ENCODE results near the gene COMMD4. TPM values are rescaled to one million over a fixed set of nuclear protein-coding genes. Genes with fewer than 3 reads are reported as not detected.
"Not testable (repeated sequence)": the region's sequence is repeated elsewhere in the genome, so short reads cannot be mapped to it uniquely, and the experiment has no call there.

The COMMD4 gene
- total RNA-seq, 2 donors from 2014 or later: 31.9 to 35.5 TPM

DNA sequence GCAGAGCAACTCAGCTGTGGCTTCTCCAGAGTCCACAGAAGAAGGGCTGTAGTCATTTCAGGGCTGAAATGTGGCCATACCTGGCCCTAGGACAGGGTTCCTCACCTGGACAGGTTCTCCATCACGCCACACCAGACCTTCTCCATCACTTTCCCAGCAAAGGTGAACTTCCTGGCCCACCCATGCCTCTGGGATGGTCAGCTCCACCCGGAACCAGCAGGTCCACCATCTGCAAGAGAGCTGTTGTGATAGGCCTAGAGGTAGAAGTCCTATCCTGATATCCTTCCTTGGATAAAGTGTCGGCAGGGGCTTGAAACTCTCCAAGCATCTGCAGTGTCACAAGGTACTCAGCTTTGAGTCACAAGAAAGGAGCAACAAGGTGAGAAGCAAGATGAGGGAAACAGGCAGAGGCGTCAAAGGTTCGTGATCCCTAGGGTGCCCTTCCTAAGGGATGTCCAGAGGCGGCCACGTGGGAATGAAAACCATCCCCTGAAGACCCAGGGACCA is 31.6 kb downstream of the COMMD4 start:
- ATAC-seq (no peak), DNase-seq (no peak)
- intact Hi-C loops (cut with DNase I): no loop called here

GRCh38 chr15:75367913-75368688 is 32.2 kb downstream of the COMMD4 start, which contains the start of gene MAN2C1:
Gene MAN2C1, minus strand, starts transcription at chr15:75368607. Its CDS starts 24 bp downstream, at chr15:75368583.
- intact Hi-C loops (cut with DNase I): no loop called here
- DNase-seq (peak; percentile 97), ATAC-seq (peak; percentile 97 to 98)

GRCh38 chr15:75368689-75369239 is 32.9 kb downstream of the COMMD4 start:
- ATAC-seq: peak; percentile 3 to 4

DNA sequence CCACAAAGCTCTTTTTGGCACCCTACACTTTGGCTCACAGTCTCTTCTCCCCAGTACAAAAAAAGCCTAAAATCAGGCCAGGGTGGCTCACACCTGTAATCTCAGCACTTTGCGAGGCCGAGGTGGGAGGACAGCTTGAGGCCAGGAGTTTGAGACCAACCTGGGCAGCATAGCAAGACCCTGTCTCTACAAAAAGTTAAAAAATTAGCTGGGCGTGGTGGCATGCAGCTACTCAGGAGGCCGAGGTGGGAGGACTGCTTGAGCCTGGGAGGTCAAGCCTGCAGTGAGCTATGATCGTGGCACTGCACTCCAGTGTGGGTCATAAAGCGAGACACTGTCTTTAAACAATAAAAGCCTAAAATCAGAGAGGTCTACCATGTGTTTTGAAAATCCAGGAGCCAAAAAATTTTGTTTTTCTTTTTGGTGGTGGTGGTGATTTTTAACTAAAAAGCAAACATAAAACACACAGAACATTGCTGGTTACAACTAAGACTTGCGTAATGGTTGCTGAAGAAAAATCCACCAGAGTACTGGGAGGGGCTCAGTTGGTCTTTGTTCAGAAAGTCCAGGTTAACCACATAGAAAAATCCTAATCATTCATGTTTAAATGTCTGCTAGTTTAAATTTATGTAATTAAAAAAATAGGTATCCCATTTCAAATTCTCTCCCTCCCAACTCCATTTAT is 34.2 kb downstream of the COMMD4 start:
- intact Hi-C loops (cut with DNase I): no loop called here
- DNase-seq: no peak
- no peak for ATAC-seq

More at GRCh38 chr15:75368689-75369239, 32.9 kb downstream of the COMMD4 start:
- intact Hi-C loops (cut with DNase I): no loop called here
- no peak for DNase-seq

DNA sequence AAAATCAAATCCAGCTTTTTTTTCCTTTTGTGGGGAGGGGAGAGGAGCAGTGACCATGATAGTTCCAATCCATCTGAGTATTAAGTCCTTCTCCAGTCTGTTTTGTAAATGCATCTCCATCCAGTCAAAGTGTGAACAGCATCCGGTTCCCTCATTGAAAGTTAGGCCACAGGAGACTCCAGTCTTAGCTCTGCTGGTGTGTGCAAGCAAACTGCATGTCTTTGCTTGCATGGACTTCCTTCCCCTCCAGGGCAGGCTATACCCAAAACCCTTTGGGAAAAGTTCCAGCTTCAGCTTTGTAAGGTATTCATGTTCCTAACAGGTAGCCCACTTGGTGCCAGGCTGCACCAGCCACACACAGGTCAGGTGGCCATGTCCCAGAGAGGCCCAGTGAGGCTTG is 35.6 kb downstream of the COMMD4 start:
- ATAC-seq (no peak), DNase-seq (no peak)
- intact Hi-C loops (cut with DNase I): no loop called here

- intact Hi-C loops (cut with DNase I): no loop called here
- no peak for ATAC-seq
- DNase-seq: no peak
Measured at GRCh38 chr15:75371901-75372688, 36.2 kb downstream of the COMMD4 start.

GRCh38 chr15:75380773-75381172 is 44.9 kb downstream of the COMMD4 start:
- ATAC-seq (no peak), DNase-seq (no peak)
- intact Hi-C loops (cut with DNase I): no loop called here

GRCh38 chr15:75383986-75384385 is 48.1 kb downstream of the COMMD4 start:
- ATAC-seq; DNase-seq; intact Hi-C loops (cut with DNase I): not testable (repeated sequence)

Small RNA genes lying within 50 kb of the gene (microRNA-seq; reads per million reads assigned to microRNA genes)
- gene MIR631: 0 reads per million in 2 donors

Other genes starting within 250 kb of the COMMD4 start
- gene C15orf39, start 134.2 kb upstream of the COMMD4 start, total RNA-seq: 10 to 100 TPM in 1 of 2 donors, 1 to 10 TPM in 1; 9.0 to 14.2 TPM
- not detected for gene GOLGA6C, start 77.7 kb upstream of the COMMD4 start, total RNA-seq
- not detected for gene GOLGA6D, start 53.2 kb upstream of the COMMD4 start, total RNA-seq
- gene NEIL1, start 11.0 kb downstream of the COMMD4 start, total RNA-seq: 10 to 100 TPM in 1 of 2 donors, 1 to 10 TPM in 1; 9.5 to 12.1 TPM
- 100 to 1,000 TPM; 102 to 148 TPM for gene MAN2C1, start 32.5 kb downstream of the COMMD4 start, total RNA-seq
- gene SIN3A, start 115.6 kb downstream of the COMMD4 start, total RNA-seq: 10 to 100 TPM; 32.3 to 37.2 TPM
- 10 to 100 TPM; 12.5 to 13.4 TPM for gene PTPN9, start 243.3 kb downstream of the COMMD4 start, total RNA-seq